ENCODE results near the gene C5.

DNA sequence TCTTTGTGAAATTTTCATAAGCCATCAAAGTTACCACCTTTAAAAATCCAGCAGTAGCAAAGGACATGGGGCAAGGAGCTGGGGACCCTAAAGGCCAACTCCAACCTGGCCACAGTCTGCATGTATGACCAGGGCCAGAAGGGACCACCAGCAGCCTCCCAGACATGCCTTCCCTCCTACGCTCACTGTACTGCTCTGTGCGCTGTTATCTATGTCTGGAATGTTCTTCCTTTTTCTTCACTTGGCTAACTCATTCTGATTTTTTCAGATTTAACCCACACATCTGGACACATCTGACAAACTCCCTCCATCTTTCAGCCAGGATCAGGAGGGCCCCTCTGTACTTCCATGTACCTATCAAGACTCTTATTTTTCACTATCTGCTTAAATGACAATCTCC, 75.9 kb downstream of the C5 start:
- TF ChIP-seq POLR2AphosphoS5 (IDR thresholded peaks at IDR 0.05; ENCODE audit: low read depth): no peak
- TF ChIP-seq CTCF (conservative IDR thresholded peaks at IDR 0.05; ENCODE audit: low read depth in 2 of 2): no peak
- no peak for TF ChIP-seq ZNF331 (CRISPR knock-in tag; IDR thresholded peaks at IDR 0.05; ENCODE audit: low read depth)
- no peak for TF ChIP-seq REST (IDR thresholded peaks at IDR 0.05; ENCODE audit: unreplicated experiment)

Data from GM23338 (cell line).